ENCODE results near the gene ALB.

Gene ALB

DNA sequence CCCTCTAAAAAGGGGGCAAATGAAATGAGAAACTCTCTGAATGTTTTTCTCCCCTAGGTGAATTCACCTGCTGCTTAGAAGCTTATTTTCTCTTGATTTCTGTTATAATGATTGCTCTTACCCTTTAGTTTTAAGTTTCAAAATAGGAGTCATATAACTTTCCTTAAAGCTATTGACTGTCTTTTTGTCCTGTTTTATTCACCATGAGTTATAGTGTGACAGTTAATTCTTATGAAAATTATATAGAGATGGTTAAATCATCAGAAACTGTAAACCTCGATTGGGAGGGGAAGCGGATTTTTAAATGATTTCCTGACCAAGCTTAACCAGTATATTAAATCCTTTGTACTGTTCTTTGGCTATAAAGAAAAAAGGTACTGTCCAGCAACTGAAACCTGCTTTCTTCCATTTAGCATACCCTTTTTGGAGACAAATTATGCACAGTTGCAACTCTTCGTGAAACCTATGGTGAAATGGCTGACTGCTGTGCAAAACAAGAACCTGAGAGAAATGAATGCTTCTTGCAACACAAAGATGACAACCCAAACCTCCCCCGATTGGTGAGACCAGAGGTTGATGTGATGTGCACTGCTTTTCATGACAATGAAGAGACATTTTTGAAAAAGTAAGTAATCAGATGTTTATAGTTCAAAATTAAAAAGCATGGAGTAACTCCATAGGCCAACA lies 4.2 kb downstream of the ALB start:
- no peak for DNase-seq (ENCODE audit: low read depth in 1 of 2, low spot score in 1 of 2)

- DNase-seq (ENCODE audit: low read depth in 1 of 2, low spot score in 1 of 2), result no peak
Measured at GRCh38 chr4:73409012-73409862, 5.2 kb downstream of the ALB start.

- DNase-seq (ENCODE audit: low read depth in 1 of 2, low spot score in 1 of 2), result no peak
Measured at GRCh38 chr4:73409978-73410548, 6.0 kb downstream of the ALB start.

GRCh38 chr4:73410916-73411730 lies 7.0 kb downstream of the ALB start:
- DNase-seq (ENCODE audit: low read depth in 1 of 2, low spot score in 1 of 2), result no peak

DNA sequence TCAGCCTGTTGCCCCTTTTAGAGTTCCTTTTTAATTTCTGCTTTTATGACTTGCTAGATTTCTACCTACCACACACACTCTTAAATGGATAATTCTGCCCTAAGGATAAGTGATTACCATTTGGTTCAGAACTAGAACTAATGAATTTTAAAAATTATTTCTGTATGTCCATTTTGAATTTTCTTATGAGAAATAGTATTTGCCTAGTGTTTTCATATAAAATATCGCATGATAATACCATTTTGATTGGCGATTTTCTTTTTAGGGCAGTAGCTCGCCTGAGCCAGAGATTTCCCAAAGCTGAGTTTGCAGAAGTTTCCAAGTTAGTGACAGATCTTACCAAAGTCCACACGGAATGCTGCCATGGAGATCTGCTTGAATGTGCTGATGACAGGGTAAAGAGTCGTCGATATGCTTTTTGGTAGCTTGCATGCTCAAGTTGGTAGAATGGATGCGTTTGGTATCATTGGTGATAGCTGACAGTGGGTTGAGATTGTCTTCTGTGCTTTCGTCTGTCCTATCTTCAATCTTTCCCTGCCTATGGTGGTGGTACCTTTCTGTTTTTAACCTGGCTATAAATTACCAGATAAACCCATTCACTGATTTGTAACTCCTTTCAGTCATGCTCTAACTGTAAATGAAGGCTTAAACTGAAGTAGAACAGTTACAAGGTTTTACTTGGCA lies 7.8 kb downstream of the ALB start:
- no peak for DNase-seq (ENCODE audit: low read depth in 1 of 2, low spot score in 1 of 2)

- no peak for DNase-seq (ENCODE audit: low read depth in 1 of 2, low spot score in 1 of 2)
Measured at GRCh38 chr4:73413294-73413755, 9.2 kb downstream of the ALB start.

- no peak for DNase-seq (ENCODE audit: low read depth in 1 of 2, low spot score in 1 of 2)
Measured at GRCh38 chr4:73414936-73415271, 10.8 kb downstream of the ALB start.

- no peak for DNase-seq (ENCODE audit: low read depth in 1 of 2, low spot score in 1 of 2)
Measured at GRCh38 chr4:73415807-73416238, 11.7 kb downstream of the ALB start.

GRCh38 chr4:73416423-73417087 lies 12.5 kb downstream of the ALB start:
- no peak for DNase-seq (ENCODE audit: low read depth in 1 of 2, low spot score in 1 of 2)

DNA sequence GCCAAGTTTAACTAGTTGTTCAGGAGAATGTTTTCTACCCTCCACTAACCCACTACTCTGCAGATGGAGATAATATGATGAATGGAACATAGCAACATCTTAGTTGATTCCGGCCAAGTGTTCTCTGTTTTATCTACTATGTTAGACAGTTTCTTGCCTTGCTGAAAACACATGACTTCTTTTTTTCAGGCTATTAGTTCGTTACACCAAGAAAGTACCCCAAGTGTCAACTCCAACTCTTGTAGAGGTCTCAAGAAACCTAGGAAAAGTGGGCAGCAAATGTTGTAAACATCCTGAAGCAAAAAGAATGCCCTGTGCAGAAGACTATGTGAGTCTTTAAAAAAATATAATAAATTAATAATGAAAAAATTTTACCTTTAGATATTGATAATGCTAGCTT lies 13.3 kb downstream of the ALB start:
- no peak for DNase-seq (ENCODE audit: low read depth in 1 of 2, low spot score in 1 of 2)

DNA sequence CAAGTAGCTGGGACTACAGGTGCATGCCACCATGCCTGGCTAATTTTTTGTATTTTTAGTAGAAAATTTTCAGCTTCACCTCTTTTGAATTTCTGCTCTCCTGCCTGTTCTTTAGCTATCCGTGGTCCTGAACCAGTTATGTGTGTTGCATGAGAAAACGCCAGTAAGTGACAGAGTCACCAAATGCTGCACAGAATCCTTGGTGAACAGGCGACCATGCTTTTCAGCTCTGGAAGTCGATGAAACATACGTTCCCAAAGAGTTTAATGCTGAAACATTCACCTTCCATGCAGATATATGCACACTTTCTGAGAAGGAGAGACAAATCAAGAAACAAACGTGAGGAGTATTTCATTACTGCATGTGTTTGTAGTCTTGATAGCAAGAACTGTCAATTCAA lies 13.9 kb downstream of the ALB start:
- no peak for DNase-seq (ENCODE audit: low read depth in 1 of 2, low spot score in 1 of 2)

- DNase-seq (ENCODE audit: low read depth in 1 of 2, low spot score in 1 of 2), result no peak
Measured at GRCh38 chr4:73418677-73419076, 14.6 kb downstream of the ALB start.

DNA sequence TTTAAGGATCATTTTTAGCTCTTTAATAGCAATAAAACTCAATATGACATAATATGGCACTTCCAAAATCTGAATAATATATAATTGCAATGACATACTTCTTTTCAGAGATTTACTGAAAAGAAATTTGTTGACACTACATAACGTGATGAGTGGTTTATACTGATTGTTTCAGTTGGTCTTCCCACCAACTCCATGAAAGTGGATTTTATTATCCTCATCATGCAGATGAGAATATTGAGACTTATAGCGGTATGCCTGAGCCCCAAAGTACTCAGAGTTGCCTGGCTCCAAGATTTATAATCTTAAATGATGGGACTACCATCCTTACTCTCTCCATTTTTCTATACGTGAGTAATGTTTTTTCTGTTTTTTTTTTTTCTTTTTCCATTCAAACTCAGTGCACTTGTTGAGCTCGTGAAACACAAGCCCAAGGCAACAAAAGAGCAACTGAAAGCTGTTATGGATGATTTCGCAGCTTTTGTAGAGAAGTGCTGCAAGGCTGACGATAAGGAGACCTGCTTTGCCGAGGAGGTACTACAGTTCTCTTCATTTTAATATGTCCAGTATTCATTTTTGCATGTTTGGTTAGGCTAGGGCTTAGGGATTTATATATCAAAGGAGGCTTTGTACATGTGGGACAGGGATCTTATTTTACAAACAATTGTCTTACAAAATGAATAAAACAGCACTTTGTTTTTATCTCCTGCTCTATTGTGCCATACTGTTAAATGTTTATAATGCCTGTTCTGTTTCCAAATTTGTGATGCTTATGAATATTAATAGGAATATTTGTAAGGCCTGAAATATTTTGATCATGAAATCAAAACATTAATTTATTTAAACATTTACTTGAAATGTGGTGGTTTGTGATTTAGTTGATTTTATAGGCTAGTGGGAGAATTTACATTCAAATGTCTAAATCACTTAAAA lies 15.3 kb downstream of the ALB start:
- DNase-seq (ENCODE audit: low read depth in 1 of 2, low spot score in 1 of 2), result no peak

GRCh38 chr4:73420615-73421014 lies 16.5 kb downstream of the ALB start:
- DNase-seq (ENCODE audit: low read depth in 1 of 2, low spot score in 1 of 2), result no peak

DNA sequence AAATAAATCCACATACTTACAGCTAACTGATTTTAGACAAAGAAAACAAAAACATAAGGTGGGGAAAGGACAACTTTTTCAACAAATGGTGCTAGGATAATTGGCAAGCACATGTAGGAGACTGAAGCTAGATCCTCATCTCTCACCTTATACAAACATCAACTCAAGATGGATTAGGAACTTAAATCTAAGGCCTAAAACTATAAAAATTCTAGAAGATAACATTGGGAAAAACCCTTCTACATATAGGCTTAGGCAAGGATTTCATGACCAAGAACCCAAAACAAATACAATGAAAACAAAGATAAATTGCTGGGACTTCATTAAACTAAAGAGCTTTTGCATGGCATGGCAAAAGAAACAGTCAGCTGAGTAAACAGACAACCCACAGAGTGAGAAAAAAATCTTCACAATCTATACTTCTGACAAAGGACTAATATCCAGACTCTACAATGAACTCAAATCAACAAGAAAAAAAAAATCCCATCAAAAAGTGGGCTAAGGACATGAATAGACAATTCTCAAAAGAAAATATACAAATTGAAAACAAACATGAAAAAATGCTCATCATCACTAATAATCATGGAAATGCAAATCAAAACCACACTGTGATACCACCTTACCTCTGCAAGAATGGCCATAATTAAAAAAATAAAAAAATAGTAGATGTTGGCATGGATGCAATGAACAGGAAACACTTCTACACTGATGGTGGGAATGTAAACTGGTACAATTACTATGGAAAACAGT lies 17.8 kb downstream of the ALB start:
- no peak for DNase-seq (ENCODE audit: low read depth in 1 of 2, low spot score in 1 of 2)

DNA sequence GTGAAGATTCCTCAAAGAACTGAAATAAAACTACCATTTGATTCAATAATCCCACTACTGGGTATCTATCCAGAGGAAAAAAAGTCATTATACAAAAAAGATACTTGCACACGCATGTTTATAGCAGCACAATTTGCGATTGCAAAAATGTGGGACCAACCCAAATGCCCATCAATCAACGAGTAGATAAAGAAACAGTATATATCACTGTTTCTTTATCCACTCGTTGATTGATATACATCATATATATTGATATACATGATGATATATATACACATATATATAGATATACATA lies 18.3 kb downstream of the ALB start:
- DNase-seq (ENCODE audit: low read depth in 1 of 2, low spot score in 1 of 2), result no peak

DNA sequence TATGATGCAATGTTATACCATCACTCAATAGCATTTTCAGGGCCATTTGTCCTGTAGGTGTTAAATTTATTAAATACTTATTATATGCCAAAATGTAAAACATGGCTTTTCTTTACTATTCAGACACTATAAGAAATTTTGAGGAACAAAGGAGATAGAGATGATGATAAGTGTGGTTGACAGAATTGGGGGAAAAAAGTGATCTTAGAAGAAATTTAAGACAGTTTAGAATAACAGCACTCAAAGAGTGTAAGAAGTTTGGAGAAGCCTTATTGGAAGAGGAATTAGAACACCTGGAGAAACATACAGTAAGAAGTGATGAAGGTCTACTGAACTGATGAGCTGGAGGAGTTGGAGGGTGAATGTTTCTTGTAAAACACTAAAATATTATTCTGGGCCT lies 19.1 kb downstream of the ALB start:
- DNase-seq (ENCODE audit: low read depth in 1 of 2, low spot score in 1 of 2), result no peak

DNA sequence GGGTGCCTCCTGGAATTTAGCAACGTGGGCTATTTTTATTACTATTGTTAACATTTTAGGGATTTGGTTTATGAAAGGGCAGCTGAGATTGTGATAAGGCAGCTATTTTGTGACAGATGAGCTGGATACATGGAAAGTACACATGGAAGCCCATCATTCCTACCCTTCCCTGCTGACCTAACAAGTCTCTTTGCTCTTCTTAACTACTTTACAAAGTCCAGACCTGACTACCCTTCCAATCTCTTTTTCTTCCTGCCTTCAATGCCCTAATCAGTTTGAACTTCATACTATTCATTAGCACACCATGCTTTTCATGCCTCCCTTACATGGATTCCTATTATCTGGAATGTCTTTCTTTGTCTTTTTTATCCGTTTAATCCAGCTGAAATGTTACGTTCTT lies 22.6 kb downstream of the ALB start:
- no peak for DNase-seq (ENCODE audit: low read depth in 1 of 2, low spot score in 1 of 2)

- DNase-seq (ENCODE audit: low read depth in 1 of 2, low spot score in 1 of 2), result no peak
Measured at GRCh38 chr4:73429118-73429517, 25.0 kb downstream of the ALB start.
